Midbrain (tissue), 1 donor: ENCODE data around the gene RGL3.
"Not testable (repeated sequence)": the region's sequence is repeated elsewhere in the genome, so short reads cannot be mapped to it uniquely, and the experiment has no call there.

Experiments used
- DNase-seq: peaks from one replicate; lab custom pipeline; 2025; lab: John Stamatoyannopoulos, UW

The RGL3 gene

DNA sequence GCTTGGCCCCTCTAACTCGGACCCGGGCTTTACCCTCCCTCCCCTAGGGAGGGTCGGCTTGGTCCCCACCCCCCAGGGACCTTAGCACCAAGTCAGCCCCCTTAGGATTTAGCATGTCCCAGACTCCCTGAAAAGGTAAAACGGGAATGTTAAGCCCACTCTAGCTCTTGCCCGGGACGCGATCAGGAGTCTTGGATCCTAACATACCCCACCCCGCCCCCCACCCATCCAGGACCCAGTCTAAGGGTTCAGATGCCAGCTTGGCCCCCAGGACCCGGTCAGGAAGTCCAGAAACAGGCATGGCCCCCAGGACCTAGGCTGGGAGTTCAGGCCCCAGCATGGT lies 35.4 kb downstream of the RGL3 start:
- DNase-seq = no peak

DNA sequence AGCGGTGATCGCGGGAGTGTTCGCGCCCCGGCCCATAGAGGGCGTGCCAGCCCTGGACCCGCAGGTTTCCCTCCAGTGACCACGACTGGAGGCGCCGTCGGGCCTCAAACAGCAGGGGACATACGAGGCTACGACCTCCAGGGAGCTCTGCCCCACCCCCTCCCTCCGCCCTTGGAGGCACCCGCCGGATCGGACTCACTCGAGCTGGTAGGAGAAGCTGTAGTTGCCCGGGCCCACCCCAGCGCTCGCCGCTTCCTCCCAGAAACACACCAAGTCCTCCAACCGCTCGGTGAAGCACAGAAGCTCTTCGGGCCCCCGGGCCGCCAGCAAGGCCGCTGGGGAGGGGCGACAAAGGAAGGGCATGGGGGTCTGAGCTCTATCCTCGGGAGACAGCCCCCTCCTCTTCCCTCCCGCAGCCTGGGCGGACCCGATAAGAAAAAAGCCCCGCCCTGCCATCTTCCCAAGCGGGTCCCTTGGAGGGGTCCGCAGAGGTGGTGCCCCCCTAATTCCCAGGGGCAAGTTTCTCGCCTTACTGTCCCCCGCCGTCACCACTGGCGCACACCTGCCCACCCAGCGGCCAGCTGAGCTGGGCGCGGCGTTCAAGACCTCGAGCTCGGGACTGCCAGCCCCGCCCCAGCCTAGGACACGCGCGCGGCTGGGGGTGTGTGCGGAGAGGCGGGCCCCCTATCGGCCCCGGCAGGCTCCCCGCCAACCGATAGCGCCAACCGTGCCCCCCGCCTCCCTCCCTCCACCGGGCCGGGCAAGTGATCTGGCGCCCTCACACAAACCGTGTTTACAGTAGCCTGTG lies 36.0 kb downstream of the RGL3 start:
- DNase-seq = no peak

DNA sequence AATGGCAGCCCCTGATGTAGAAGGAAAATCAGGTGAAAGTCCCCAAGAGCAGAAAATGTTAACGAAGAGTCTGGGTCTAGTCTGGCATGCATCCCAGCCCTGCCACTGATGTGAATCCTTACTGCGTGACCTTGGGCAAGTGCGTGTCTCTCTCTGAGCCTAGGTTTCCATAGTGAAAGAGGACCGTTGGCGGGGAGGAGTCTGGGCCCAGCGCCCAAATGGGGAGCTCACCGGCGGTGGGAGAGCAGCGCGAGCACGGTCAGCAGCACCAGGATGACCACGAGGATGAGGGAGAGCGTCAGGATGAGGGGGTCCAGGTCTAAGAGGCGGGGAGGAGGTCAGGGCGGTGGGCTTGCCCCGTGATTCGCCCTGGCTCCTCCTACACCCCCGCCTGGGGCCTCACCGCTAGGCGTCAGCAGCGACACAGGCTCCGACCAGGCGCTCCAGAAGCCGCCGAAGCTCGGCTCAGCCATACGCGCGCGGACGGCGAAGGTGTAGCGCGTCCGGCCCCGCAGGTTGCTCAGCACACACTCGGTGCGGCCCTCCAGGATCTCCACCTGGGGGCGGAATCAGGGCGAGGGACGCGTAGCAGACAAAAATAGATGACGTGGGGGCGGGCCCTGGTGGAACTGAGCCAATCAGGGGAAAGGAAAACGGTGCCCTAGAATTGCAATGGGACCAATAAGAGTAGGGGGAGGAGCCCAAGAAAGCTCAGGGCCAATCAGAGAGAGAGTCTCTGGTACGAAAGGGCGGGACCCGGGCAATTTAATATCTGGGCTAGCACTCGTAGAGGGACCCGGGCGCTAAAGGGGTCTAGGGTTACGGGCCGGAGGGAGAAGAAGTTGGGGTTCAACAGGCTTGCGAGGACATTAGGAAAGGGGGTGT lies 38.2 kb downstream of the RGL3 start:
- peak; percentile 94 for DNase-seq

DNA sequence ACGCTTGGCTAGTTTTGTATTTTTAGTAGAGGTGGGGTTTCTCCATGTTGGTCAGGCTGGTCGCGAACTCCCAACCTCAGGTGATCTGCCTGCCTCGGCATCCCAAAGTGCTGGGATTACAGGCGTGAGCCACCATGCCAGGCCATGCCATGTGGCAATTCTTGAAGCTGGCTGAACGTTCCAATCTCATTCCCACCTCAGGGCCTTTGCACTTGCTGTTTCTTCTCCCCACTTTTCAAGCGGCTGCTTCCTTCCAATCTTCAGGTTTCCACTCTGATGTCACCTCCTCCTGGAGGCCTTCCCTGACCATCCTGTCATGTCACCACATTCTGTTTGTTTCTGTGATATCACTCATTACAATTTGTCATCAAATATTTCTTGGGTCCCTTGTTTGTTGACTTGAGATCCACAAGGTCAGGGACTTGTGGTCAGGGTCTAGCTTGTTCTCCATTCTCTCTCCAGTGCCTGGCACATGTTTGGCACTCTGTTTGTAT lies 39.2 kb downstream of the RGL3 start:
- DNase-seq = no peak

DNA sequence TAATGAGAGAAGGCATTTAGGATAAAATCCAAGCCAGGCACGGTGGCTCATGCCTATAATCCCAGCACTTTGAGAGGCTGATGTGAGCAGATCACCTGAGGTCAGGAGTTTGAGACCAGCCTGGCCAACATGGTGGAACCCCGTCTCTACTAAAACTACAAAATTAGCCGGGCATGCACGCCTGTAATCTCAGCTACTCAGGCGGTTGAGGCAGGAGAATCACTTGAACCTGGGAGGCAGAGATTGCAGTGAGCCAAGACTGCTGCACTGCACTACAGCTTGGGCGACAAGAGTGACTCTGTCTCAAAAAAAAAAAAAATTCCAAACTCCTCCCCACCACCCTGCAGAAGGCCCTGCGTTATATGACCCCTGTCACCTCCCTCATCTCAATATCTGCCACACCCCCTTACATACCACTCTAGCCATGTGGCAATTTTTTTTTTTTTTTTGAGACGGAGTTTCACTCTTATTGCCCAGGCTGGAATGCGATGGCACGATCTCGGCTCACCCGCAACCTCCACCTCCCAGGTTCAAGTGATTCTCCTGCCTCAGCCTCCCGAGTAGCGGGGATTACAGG lies 39.8 kb downstream of the RGL3 start:
- not testable (repeated sequence) for DNase-seq

DNA sequence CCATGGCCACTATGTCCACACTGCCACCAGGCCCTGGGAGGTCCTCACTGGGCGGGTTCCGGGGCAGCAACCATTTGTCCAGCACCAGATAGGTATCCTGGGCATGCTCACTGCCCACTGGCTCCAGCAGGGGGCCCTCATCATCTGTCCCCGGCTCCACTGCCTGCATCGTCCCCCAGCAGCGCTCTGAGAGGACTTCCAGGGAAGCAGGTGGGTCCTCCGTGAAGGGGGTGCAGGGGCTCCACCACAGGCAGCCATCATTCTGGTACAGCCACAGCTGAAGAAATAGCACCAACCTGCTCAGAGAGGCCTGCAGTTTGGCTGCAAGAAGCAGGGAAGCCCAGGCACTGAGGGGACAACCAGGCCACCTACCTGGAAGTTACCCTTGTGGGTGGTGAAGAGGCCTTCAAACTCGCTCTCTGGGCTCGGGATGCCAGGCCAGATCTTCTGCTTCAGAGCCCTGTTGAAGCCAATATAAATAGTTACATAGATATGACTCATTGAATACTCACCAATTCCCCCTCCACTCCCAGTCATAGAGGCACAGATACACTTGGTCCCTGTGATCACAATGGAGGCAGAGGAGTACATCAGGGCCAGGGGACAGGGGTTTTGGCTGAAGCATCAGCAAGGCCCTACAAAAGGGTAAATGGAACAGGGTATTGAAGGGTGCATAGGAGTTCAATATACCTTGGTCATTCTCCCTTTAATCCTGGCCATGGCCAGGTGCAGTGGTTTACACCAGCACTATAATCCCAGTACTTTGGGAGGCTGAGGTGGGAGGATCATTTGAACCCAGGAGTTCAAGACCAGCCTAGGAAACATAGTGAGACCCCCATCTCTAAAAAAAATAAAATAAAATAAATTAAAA lies 40.6 kb downstream of the RGL3 start:
- peak; percentile 26 for DNase-seq

DNA sequence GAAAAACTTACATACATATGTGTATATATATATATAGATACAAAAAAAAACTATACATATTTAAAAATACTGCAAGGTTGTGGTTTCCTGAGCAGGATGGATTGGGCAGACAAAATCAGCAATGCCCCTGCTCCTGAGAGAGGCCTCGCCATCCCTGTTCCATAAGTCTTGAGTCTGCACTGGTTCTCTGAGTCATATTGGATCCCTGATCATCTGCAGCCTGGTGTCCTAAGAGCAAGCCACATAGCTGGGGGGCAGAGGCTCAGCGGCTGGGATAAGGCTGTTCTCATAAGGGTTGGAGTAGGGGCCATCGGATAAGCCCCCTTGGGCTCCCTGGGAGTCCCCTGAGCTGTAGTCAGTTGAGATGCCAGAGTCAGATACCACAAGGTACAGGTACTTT lies 41.4 kb downstream of the RGL3 start:
- no peak for DNase-seq

DNA sequence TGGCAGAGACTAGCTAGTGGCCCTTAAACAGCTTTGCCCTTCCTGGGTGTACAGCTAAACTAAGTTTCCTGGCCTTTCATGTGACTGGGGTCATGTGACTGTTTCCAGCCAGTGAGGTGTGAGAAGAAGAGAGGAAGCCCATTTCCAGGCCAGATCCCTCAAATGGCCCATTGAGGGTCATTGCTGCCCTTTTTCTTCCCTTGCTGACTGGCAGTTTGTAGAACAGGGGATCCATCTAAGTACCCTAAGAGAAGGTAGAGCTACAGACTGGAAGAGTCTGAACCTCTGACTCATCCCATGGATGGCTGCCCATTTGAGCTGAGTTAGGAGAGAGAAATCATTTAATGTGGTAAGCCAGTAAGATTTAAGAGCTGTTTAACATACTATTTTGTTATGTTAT lies 41.9 kb downstream of the RGL3 start:
- peak; percentile 39 for DNase-seq

DNA sequence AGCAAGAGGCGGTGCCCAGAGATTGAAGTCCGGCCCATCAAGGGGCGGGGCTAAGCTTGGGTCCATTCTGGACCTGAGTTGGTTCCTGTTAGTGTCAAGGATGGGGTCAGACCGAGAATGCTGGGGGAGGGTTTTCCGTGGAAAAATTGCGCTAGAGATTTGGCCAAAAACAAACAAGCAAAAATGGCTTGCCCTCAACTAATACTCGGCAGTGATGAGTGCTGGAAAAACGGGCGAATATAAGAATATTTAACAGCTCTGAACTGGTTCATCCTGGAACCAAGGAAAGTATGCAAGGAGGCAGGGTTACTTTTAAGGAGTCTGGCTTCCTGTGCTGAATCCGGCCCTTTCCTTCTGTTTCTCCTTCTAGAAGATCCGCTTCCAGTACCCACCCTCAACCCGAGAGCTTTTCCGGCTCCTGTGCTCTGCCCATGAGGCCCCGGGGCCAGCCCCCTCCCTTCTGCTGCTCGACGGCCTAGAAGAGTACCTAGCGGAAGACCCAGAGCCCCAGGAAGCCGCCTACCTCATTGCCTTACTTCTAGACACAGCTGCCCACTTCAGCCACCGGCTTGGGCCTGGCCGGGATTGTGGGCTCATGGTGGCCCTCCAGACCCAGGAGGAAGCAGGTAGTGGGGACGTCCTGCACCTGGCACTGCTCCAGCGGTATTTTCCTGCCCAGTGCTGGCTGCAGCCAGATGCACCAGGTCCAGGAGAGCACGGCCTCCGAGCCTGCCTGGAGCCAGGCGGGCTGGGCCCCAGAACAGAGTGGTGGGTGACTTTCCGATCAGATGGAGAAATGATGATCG lies 43.8 kb downstream of the RGL3 start:
- DNase-seq = no peak

DNA sequence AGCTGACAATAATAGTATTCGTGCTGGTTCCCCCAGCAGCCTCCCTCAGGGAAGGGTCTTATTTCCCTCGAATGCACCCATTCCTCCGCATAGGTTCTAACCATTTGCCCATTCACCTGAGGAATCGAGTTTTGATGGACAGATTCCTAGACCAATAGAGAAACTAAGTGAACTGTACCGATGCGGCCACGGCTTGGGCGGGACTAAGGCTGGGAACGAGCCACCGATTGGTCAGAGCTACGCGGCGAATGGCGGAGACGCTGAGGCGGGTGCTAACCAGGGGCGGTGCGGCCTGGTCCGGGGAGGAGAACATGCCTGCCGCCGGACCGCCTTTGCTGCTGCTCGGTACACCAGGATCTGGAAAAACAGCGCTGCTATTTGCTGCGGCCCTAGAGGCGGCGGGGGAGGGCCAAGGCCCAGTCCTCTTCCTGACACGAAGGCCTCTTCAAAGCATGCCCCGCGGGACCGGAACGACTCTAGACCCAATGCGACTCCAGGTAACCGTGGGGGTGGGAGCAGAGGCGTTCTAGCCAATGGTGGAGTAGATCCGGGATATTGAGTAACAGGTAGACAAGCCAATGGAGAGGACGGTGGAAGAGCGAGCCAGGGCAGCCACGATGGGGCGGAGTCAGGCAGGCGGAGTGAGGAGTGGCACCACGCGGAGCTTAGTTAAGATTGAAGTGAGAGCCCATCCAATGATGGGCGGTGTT lies 44.5 kb downstream of the RGL3 start, which contains the start of gene SWSAP1:
Gene SWSAP1 (plus strand): TSS at position 234 of the 710 bp plus-strand sequence. CDS start 15 bp downstream, at position 249.
- peak; percentile 100 for DNase-seq

DNA sequence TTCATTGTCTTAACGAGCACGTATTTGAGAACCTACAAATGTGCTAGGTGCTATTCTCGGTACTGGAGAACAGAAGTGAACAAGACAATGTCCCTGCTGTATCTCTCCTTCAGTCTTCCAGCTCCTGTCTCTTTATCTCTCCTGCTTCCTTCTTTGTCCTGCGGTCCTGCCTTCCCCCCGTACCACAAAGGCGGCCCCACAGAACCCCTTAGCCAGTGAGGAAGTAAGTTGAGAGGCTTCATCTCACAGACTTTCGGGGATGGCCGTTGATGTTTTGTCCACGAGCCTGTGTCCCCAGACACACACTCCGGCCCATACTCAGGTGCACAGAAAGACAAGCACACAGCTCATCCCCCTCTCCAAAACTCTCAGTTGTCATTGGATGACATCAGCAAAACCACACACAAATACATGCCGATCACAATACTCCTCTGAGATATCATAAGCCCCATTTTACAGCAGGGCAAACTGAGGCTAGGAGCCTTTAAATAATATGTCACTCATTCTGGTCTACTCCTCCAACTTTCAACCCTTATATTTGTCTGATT lies 45.2 kb downstream of the RGL3 start:
- DNase-seq = no peak

DNA sequence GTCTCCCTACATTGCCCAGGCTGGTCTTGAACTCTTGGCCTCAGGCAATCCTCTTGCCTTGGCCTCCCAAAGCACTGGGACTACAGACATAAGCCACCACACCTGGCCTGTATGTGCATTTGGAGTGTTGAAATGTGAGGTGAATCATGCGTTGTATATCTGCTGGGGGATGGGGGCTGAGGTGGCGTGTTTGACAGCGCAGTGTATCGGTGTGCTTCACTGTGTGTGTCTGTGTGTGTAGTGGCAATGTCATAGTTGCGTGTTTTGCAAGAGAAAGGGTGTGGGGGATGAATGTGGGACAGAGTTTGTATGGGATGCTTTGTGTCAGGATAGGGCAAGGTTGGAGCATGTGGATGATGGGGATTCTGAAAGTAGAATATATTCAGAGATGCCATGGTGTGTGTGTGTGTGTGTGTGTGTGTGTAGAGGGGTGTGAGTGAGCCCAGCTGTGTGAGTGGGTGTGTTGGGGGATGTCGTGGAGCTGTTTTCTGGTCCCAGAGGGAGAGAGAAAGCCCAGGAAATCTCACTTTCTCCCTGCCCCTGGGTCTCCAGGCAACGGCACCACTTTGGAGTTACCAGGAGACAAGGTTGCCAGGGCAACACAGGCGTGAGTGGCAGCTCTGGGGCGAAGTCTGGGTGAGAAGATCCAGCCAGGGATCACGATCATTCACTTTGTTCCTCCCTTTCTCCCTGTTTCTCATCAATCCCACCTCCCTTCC lies 45.8 kb downstream of the RGL3 start:
- DNase-seq = peak; percentile 52

DNA sequence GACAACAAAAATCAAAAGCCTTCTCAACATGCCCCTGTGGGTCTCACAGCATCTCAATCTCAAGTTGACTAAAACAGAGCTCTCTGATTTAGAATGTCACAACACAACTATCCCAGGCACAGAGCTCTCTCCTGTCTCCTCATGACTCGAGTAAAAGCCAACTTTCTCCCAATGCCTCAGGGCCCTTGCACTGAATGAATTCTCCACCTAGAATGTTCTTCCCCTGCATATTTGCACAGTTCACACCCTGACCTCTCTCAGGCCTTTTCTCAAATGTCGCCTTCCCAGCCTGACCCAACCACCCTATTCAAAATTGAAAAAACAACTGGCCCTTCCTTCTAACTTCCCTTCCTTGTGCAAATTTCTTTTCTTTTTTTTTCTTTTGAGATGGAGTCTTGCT lies 48.4 kb downstream of the RGL3 start:
- DNase-seq = no peak

DNA sequence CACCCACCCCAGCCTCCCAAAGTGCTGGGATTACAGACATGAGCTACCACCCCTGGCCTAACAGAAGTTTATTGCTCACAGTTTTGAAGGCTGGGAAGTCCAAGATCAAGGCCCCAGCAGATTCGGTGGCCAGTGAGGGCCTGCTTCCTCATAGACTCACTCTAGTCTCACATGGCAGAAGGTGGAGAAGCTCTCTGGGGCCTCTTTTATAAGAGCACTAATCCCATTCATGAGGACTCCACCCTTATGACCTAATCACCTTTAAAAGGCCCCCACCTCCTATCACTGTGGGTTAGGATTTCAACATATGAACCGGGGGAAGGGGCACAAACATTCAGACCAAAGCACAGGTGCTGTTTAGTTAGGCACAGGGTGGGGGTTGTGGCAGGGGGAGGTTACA lies 51.6 kb downstream of the RGL3 start:
- DNase-seq = no peak

DNA sequence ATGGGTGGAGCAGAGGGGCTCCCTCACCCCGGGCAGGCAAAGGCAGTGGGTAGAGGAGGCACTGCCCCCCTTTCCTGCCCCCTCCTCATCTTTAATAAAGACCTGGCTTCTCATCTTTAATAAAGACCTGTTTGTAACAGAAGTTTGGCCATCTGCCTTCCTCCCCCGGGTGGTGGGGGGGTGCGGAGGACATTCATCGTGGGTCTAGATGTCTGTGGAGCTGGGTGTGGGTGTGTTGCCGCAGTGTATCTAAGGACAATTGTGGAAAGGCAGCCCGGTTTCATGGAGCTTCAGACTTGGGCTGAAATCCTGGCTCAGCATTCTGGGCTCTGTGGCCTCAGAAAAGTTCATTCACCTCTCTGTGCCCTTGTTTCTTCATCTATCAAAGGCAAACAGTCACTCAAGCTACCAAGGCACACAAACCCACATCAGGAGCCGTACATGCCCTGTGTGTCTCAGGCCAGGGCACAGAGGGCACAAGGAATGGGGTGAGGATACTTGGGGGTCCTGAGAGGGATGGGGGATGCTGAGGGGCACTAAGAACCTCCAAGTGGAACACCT lies 53.5 kb downstream of the RGL3 start:
- DNase-seq = no peak

DNA sequence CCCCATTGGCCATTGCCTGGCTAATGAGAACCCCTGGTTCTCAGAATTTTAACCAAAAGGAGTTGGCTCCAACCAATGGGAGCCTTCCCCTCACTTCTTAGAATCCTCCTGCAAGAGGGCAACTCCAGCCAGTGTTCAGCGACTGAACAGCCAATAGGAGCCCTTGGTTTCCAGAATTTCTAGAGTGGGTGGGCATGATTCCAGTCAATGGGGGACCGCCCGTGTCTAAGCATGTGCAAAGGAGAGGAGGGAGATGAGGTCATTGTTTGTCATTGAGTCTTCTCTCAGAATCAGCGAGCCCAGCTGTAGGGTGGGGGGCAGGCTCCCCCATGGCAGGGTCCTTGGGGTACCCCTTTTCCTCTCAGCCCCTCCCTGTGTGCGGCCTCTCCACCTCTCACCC lies 54.2 kb downstream of the RGL3 start:
- no peak for DNase-seq

DNA sequence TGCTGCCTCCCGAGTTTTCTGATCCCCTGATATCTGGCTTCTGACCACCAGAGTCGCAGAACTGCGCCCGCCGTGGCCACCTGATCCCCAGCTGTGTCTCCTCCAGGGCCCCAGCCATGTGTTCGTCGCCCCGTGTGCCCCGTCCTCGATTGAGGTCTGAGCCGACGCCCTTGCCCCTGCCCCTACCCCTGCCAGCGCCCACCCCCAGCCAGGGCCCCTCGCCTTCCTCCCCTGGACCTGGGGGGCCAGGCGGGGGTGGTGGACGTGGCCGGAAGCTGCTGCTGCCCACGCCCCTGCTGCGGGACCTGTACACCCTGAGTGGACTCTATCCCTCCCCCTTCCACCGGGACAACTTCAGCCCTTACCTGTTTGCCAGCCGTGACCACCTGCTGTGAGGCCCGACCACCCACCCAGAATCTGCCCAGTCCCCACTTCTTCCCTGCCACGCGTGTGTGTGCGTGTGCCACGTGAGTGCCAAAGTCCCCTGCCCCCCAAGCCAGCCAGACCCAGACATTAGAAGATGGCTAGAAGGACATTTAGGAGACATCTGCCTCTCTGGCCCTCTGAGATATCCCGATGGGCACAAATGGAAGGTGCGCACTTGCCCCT lies 54.7 kb downstream of the RGL3 start:
- no peak for DNase-seq

DNA sequence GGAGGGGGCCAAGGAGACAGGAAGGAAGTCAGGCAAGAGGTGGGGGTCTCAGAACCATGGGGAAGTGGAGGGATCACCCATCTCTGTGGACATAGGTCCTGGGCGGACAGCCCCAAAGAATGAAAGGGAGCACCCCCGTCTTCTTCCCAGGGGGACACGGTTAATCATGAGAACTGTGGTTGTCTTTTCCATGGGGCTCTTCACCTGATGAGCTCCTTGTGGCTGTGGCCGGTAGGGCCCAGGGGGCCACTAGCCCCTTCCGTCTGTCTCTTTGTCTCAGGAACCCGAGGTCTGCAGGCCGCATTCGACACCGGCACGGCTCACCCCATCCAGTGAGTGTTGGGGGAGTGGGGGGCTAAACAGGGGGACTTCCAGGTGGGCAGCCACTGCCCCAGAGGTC lies 55.2 kb downstream of the RGL3 start:
- DNase-seq = no peak
